ENCODE results near the gene FRMD1. TPM values are rescaled to one million over a fixed set of nuclear protein-coding genes. Genes with fewer than 3 reads are reported as not detected.

FRMD1 gene
- total RNA-seq, 1 donor from 2014 or later, result not detected

DNA sequence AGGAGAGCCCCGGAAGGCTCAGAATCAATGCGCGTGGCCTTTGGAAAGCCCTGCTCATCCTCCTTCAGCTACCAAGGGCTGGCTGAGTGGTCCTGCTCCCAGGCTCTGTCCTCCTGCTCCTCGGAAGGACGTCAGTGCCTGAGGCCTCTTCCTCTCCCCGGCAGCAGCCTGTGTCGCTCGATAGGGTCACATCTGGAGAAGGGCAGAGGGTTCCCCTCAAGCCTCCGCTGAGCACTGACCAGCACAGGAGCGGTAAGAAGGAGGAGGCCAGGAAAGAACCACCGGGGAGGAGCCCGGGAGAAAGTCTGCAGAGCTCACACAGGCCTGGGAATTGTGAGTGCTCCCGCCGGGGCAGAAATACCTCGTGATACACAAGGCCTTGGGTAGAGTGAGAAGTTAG lies 60.3 kb downstream of the FRMD1 start:
- no peak for DNase-seq (ENCODE audit: low read depth, low spot score)
- Mint-ChIP-seq H3K27me3 (ENCODE audit: low read depth) (peaks cover 3% of the 10 kb centered on the region), H3K4me3 (no peak overlapping the region), H3K4me1 (no peaks in the 10 kb centered on the region), H3K9me3 (peaks cover 3% of the 10 kb centered on the region), H3K36me3 (ENCODE audit: low read depth) (peaks cover 4% of the 10 kb centered on the region), H3K27ac (ENCODE audit: unreplicated experiment) (no peak overlapping the region)
- TF ChIP-seq, protein P1, sequence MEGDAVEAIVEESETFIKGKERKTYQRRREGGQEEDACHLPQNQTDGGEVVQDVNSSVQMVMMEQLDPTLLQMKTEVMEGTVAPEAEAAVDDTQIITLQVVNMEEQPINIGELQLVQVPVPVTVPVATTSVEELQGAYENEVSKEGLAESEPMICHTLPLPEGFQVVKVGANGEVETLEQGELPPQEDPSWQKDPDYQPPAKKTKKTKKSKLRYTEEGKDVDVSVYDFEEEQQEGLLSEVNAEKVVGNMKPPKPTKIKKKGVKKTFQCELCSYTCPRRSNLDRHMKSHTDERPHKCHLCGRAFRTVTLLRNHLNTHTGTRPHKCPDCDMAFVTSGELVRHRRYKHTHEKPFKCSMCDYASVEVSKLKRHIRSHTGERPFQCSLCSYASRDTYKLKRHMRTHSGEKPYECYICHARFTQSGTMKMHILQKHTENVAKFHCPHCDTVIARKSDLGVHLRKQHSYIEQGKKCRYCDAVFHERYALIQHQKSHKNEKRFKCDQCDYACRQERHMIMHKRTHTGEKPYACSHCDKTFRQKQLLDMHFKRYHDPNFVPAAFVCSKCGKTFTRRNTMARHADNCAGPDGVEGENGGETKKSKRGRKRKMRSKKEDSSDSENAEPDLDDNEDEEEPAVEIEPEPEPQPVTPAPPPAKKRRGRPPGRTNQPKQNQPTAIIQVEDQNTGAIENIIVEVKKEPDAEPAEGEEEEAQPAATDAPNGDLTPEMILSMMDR (conservative IDR thresholded peaks at IDR 0.05), result no peak

DNA sequence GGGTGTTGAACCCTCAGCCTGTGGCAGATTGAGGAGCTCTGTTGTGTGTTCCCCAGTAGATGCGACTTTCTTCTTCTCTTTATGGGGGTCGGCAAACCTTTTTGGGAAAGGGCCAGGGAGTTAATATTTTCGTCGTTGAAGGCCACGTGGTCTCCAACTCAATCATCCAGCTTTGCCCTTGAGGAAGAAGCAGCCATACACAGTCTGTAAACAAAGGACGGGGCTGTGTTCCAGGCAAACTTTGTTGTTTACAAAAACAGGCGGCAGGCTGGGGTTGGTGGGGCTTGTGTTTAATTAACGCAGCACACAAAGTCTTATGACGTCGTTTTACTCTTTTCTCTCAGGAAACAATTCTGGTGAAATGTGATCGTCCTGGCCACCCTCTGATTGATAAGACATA lies 61.4 kb downstream of the FRMD1 start:
- Mint-ChIP-seq H3K27me3 (ENCODE audit: low read depth) (peaks cover 3% of the 10 kb centered on the region), H3K4me3 (no peak overlapping the region), H3K27ac (ENCODE audit: unreplicated experiment) (no peak overlapping the region), H3K36me3 (ENCODE audit: low read depth) (peaks cover 4% of the 10 kb centered on the region), H3K9me3 (peaks cover 3% of the 10 kb centered on the region), H3K4me1 (no peaks in the 10 kb centered on the region)
- TF ChIP-seq, protein P1 (conservative IDR thresholded peaks at IDR 0.05), result no peak
- DNase-seq (ENCODE audit: low read depth, low spot score), result no peak

DNA sequence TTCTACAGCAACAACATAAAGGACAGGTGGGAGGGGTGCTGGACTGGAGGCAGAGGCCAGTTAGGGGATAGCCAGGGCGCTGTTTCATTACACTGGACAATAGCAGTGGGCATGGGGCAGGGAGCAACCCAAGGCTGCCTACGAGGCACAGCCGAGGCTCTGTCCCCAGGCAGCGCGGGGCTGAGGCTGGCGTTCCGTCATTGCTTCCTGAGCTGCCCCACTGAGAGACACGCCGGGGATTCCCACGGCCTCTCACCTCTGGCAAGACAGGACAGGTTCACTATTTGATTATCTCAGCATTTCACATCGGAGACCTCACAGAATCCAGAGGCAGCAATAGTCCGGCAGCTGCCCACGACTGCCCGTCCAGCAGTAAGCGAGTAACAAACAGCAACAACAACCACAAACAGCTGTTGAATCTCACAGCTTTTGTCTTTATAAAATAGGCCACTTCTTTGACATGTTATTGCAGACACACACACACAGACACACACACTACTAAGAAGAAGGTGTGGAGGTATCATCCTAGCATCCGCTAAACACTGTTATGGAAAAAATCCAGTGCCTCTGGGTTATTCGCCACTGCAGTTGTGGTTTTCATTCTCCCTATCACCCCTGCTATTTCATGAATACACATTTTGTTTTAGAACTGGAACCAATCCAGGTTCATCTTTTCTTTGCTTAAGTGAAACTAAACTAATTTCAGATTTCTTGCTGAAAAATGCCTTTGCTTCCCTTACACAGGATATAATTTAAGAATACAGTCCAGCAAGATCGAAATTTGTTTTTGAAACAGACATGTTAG lies 62.1 kb downstream of the FRMD1 start:
- Mint-ChIP-seq H3K9me3 (peaks cover 3% of the 10 kb centered on the region), H3K4me1 (no peaks in the 10 kb centered on the region), H3K4me3 (no peak overlapping the region), H3K36me3 (ENCODE audit: low read depth) (peaks cover 8% of the 10 kb centered on the region), H3K27me3 (ENCODE audit: low read depth) (peaks cover 3% of the 10 kb centered on the region), H3K27ac (ENCODE audit: unreplicated experiment) (no peak overlapping the region)
- TF ChIP-seq, protein P1 (conservative IDR thresholded peaks at IDR 0.05), result no peak
- no peak for DNase-seq (ENCODE audit: low read depth, low spot score)

DNA sequence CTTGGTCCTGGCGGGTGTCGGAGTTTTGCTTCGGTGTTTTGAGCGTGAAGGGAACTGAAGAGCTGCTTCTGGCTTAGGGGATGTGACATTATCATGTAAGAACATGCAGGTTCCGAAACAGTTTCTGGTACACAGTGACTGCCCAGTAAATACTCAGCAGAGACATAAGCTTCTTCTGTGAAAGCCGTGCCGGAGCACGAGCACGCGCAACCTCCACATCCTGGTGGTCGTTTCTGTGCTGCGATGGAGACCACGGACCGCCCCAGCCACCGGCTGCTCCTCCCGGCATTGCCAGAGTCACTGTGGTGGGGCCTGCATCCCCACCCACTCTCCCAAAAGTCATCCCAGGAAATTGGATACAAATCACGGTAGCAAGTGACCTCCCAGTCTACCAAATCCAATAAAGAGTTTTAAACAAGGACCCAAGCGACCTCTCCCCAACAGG lies 62.8 kb downstream of the FRMD1 start:
- Mint-ChIP-seq H3K4me1 (no peaks in the 10 kb centered on the region), H3K4me3 (no peak overlapping the region), H3K36me3 (ENCODE audit: low read depth) (peaks cover 12% of the 10 kb centered on the region), H3K9me3 (peaks cover 7% of the 10 kb centered on the region), H3K27me3 (ENCODE audit: low read depth) (peaks cover 3% of the 10 kb centered on the region), H3K27ac (ENCODE audit: unreplicated experiment) (no peak overlapping the region)
- DNase-seq (ENCODE audit: low read depth, low spot score), result no peak
- TF ChIP-seq, protein P1 (conservative IDR thresholded peaks at IDR 0.05), result no peak

DNA sequence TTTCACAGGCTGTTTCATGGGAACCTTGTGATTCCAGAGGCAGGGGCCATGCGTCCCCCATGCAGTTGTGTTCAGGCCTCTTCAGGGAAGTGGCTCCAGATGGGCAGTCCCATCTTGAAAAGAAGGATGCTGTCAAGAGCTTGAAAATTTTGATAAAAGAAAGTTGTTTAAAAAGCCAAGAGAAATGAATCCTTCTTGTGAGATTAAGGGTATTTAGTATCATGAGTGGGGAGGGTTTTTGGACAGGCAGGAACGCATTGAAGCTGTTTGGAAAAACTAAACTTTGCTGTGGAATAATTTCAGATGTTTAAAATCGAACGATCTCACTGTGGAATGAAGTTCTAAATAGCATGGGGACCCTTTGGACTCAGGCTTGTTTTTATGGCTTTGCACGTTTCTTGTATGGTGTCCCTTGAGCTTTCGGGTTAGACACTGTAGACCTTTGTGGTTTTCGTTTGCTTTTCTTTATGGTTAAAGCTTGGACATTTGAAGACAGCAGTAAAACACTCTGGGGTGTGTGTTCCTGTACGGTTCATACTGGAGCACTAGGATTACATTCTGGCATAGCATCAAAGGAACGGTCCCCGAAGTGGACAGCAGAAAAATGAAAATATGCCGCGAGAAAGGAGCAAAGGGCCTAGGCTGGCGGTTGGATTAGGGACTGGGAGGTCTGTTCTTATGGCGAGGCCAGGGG lies 63.4 kb downstream of the FRMD1 start:
- H3K4me1 Mint-ChIP-seq, result no peaks in the 10 kb centered on the region
- H3K36me3 Mint-ChIP-seq (ENCODE audit: low read depth), result peaks cover 18% of the 10 kb centered on the region
- H3K27ac Mint-ChIP-seq (ENCODE audit: unreplicated experiment), result no peak overlapping the region
- H3K27me3 Mint-ChIP-seq (ENCODE audit: low read depth), result peaks cover 3% of the 10 kb centered on the region
- DNase-seq (ENCODE audit: low read depth, low spot score), result no peak
- peaks cover 12% of the 10 kb centered on the region for H3K9me3 Mint-ChIP-seq
- H3K4me3 Mint-ChIP-seq, result no peak overlapping the region
- TF ChIP-seq, protein P1 (conservative IDR thresholded peaks at IDR 0.05), result no peak
